Neural cell (in vitro differentiated cells): Measurements from ENCODE around the gene GLRX. TPM values are rescaled to one million over a fixed set of nuclear protein-coding genes. Genes with fewer than 3 reads are reported as not detected.

ENCODE experiments used
- H2AFZ ChIP-seq: fragments of 200-600, 300-800 bp; sonication (generic), shearing (Covaris generic); 2 replicates; pipeline ENCODE4 v1.6.0; 2014; ENCODE audit warnings: low read depth, mild to moderate bottlenecking, antibody characterized with exemption, low read length, moderate library complexity
- H3F3A ChIP-seq: fragments of 200-600 bp; shearing (Covaris generic); 2 replicates; pipeline ENCODE4 v1.6.1; 2016; ENCODE audit warnings: mild to moderate bottlenecking, moderate library complexity, mixed read lengths, antibody characterized with exemption, low read length; ENCODE audit not compliant: insufficient read depth, poor library complexity, severe bottlenecking
- H3K27ac ChIP-seq: fragments of 200-600, 300-800 bp; sonication (generic), shearing (Covaris generic); 2 replicates; pipeline ENCODE4 v1.5.1; 2014; ENCODE audit warnings: mild to moderate bottlenecking, low read length, moderate library complexity
- H3K27me3 ChIP-seq: fragments of 300-800, 200-600 bp; sonication (generic), shearing (Covaris generic); 2 replicates; pipeline ENCODE4 v1.6.0; 2014; ENCODE audit warnings: mild to moderate bottlenecking, low read depth, low read length, moderate library complexity; ENCODE audit not compliant: insufficient read depth
- H3K36me3 ChIP-seq: fragments of 300-800, 200-600 bp; sonication (generic), shearing (Covaris generic); 2 replicates; pipeline ENCODE4 v1.5.1; 2014; ENCODE audit warnings: mild to moderate bottlenecking, antibody characterized with exemption, low read length, moderate library complexity; ENCODE audit not compliant: insufficient read depth
- H3K4me2 ChIP-seq: fragments of 300-800, 200-600 bp; sonication (generic), shearing (Covaris generic); 2 replicates; pipeline ENCODE4 v1.6.0; 2014; ENCODE audit warnings: mild to moderate bottlenecking, low read length
- H3K4me3 ChIP-seq: fragments of 300-800, 200-600 bp; sonication (generic), shearing (Covaris generic); 2 replicates; pipeline ENCODE4 v1.5.1; 2014; ENCODE audit warnings: mild to moderate bottlenecking, low read length, moderate library complexity
- H3K79me2 ChIP-seq: fragments of 200-600 bp; shearing (Covaris generic); replicated peaks from 2 replicates; pipeline ENCODE4 v1.6.0; 2014; ENCODE audit warnings: mild to moderate bottlenecking, low read length, moderate library complexity; ENCODE audit not compliant: insufficient read depth
- H3K9ac ChIP-seq: fragments of 300-800, 200-600 bp; sonication (generic), shearing (Covaris generic); 2 replicates; pipeline ENCODE4 v1.6.1; 2016; ENCODE audit warnings: mild to moderate bottlenecking, low read length, mixed read lengths
- H3K9me2 ChIP-seq: fragments of 200-600 bp; shearing (Covaris generic); 2 replicates; pipeline ENCODE4 v1.6.1; 2016; ENCODE audit warnings: mild to moderate bottlenecking, low read length, mixed read lengths; ENCODE audit not compliant: insufficient read depth
- H3K9me3 ChIP-seq: fragments of 200-600, 300-800 bp; sonication (generic), shearing (Covaris generic); 2 replicates; pipeline ENCODE4 v1.6.1; 2016; ENCODE audit warnings: mild to moderate bottlenecking, mixed run types, low read length, moderate library complexity, mixed read lengths
- H4K20me1 ChIP-seq: fragments of 200-600 bp; shearing (Covaris generic); 2 replicates; pipeline ENCODE4 v1.6.1; 2016; ENCODE audit warnings: mild to moderate bottlenecking, mixed run types; ENCODE audit not compliant: insufficient read depth
- CTCF ChIP-seq: fragments of 450-650 bp; IDR thresholded peaks from 2 replicates; pipeline ENCODE4 v1.5.1; 2014; ENCODE audit warnings: antibody characterized with exemption, mild to moderate bottlenecking, moderate library complexity; ENCODE audit not compliant: poor library complexity, severe bottlenecking
- EP300 ChIP-seq: fragments of 450-650 bp; conservative IDR thresholded peaks from 2 replicates; pipeline ENCODE4 v1.6.1; 2014; ENCODE audit warnings: antibody characterized with exemption, mild to moderate bottlenecking, moderate library complexity; ENCODE audit not compliant: poor library complexity, severe bottlenecking
- EZH2 ChIP-seq: fragments of 200-600, 300-800 bp; shearing (Covaris generic), sonication (generic); IDR thresholded peaks from 2 replicates; pipeline ENCODE4 v1.6.1; 2014; ENCODE audit warnings: antibody characterized with exemption, low read length, borderline replicate concordance, mild to moderate bottlenecking; ENCODE audit not compliant: insufficient read depth, poor library complexity, severe bottlenecking
- MXI1 ChIP-seq: fragments of 450-650 bp; conservative IDR thresholded peaks from 2 replicates; pipeline ENCODE4 v1.6.1; 2014; ENCODE audit warnings: antibody characterized with exemption, mild to moderate bottlenecking; ENCODE audit not compliant: poor library complexity, severe bottlenecking
- POLR2AphosphoS5 ChIP-seq: IDR thresholded peaks from 2 replicates; pipeline ENCODE4 v1.6.1; 2012
- RAD21 ChIP-seq: fragments of 450-650 bp; conservative IDR thresholded peaks from 2 replicates; pipeline ENCODE4 v1.6.1; 2014; ENCODE audit warnings: antibody characterized with exemption, mild to moderate bottlenecking, moderate library complexity
- REST ChIP-seq: IDR thresholded peaks from 2 replicates; pipeline ENCODE4 v1.6.1; 2012; ENCODE audit warnings: borderline replicate concordance
- SMC3 ChIP-seq: fragments of 450-650 bp; conservative IDR thresholded peaks from 2 replicates; pipeline ENCODE4 v1.6.1; 2014; ENCODE audit warnings: antibody characterized with exemption, mild to moderate bottlenecking, moderate library complexity; ENCODE audit not compliant: poor library complexity
- TAF1 ChIP-seq: IDR thresholded peaks from 2 replicates; pipeline ENCODE4 v1.6.1; 2012; ENCODE audit warnings: low read depth
- polyA plus RNA-seq: library from polyadenylated mRNA; depleted of rRNA; stranded (reverse); fragments of >200 nt; gene quantifications from 2 replicates; pipeline ENCODE4 v1.2.3, GENCODE V29; 2014

Gene GLRX
- polyA plus RNA-seq, 1 donor from 2014 or later, result 54.0 TPM

- H3K9me3 ChIP-seq, result no peaks in the 10 kb centered on the region
- no peaks in the 10 kb centered on the region for H3F3A ChIP-seq
- no peak overlapping the region for H3K4me3 ChIP-seq
- no peak overlapping the region for H3K27ac ChIP-seq
- no peak overlapping the region for H2AFZ ChIP-seq
- no peaks in the 10 kb centered on the region for H3K9me2 ChIP-seq
- H3K9ac ChIP-seq, result no peak overlapping the region
- H3K36me3 ChIP-seq, result no peaks in the 10 kb centered on the region
- H4K20me1 ChIP-seq, result no peaks in the 10 kb centered on the region
- no peak overlapping the region for H3K4me2 ChIP-seq
- H3K79me2 ChIP-seq, result no peaks in the 10 kb centered on the region
- H3K27me3 ChIP-seq, result no peaks in the 10 kb centered on the region
- TF ChIP-seq EZH2 (no peak), REST (no peak), POLR2AphosphoS5 (no peak), EP300 (no peak), TAF1 (no peak), SMC3 (no peak), CTCF (no peak), MXI1 (no peak), RAD21 (no peak)
These were observed 44.0 kb upstream of the GLRX start for GRCh38 chr5:95866435-95867040.

GRCh38 chr5:95864944-95865504 lies 42.5 kb upstream of the GLRX start:
- TF ChIP-seq TAF1, result no peak
- no peak for TF ChIP-seq EP300
- no peak for TF ChIP-seq POLR2AphosphoS5
- no peak for TF ChIP-seq CTCF
- no peak for TF ChIP-seq RAD21
- no peak for TF ChIP-seq REST
- no peak for TF ChIP-seq EZH2
- no peak for TF ChIP-seq SMC3
- no peak for TF ChIP-seq MXI1
- Histone ChIP-seq H3K27me3 (no peaks in the 10 kb centered on the region), H4K20me1 (no peaks in the 10 kb centered on the region), H3K4me2 (no peak overlapping the region), H3K27ac (no peak overlapping the region), H3K79me2 (no peaks in the 10 kb centered on the region), H3K9ac (no peak overlapping the region), H3K9me2 (no peaks in the 10 kb centered on the region), H3K4me3 (no peak overlapping the region), H3K9me3 (no peaks in the 10 kb centered on the region), H3F3A (no peaks in the 10 kb centered on the region), H3K36me3 (no peaks in the 10 kb centered on the region), H2AFZ (no peak overlapping the region)
